Activated B cell treated with CpG ODN at 0.5 μM for 24 hours (primary cell): Measurements from ENCODE around the gene EVC. TPM values are rescaled to one million over a fixed set of nuclear protein-coding genes. Genes with fewer than 3 reads are reported as not detected.

ENCODE experiments used
- ATAC-seq: fragments of 200-7000 bp; cut with Tn5 transposase; one replicate; pipeline ENCODE4 v1.10.0; 2021; ENCODE audit warnings: low read depth, mild to moderate bottlenecking, moderate library complexity
- CTCF ChIA-PET: fragments of 350-600 bp; sonication (Branson Sonifier 250); formaldehyde crosslinking; loops from one replicate; lab custom pipeline; 2021; ENCODE audit warnings: antibody characterized with exemption; lab: Charles Lee
- POLR2A ChIA-PET: fragments of 350-600 bp; sonication (Branson Sonifier 250); formaldehyde crosslinking; loops from one replicate; lab custom pipeline; 2021; ENCODE audit warnings: antibody characterized with exemption; lab: Charles Lee
- DNase-seq: peaks from one replicate; pipeline ENCODE4 v3.0.0; 2022
- H3K27ac Mint-ChIP-seq: one replicate; pipeline ENCODE4 v1.8.0; 2020; ENCODE audit warnings: mixed read lengths
- H3K27me3 Mint-ChIP-seq: one replicate; pipeline ENCODE4 v1.8.0; 2021; ENCODE audit warnings: mixed read lengths
- H3K36me3 Mint-ChIP-seq: one replicate; pipeline ENCODE4 v1.8.0; 2021; ENCODE audit warnings: low read depth, mixed read lengths
- H3K4me1 Mint-ChIP-seq: one replicate; pipeline ENCODE4 v1.8.0; 2021; ENCODE audit warnings: mixed read lengths
- H3K4me3 Mint-ChIP-seq: one replicate; pipeline ENCODE4 v1.8.0; 2020; ENCODE audit warnings: mild to moderate bottlenecking, mixed read lengths
- H3K9me3 Mint-ChIP-seq: one replicate; pipeline ENCODE4 v1.8.0; 2020; ENCODE audit warnings: mixed read lengths
- intact Hi-C: fragments of 100-400 bp; cut with micrococcal nuclease; formaldehyde crosslinking; loops from one replicate; pipeline ENCODE4 v1.15.1; 2024
- total RNA-seq: library from RNA; stranded (reverse); gene quantifications from 2 replicates; pipeline ENCODE4 v1.2.3, GENCODE V29; 2022
- TF ChIP-seq, protein P1 (sequence below): fragments of 200-600 bp; IDR thresholded peaks from one replicate; pipeline ENCODE4 v1.8.0; 2022; ENCODE audit warnings: antibody characterized with exemption, mild to moderate bottlenecking

The EVC gene
- total RNA-seq, 1 donor from 2014 or later: 0.16 TPM

GRCh38 chr4:5785806-5786680, 75.0 kb downstream of the EVC start:
- Mint-ChIP-seq H3K4me1 (no peaks in the 10 kb centered on the region), H3K9me3 (peaks cover 6% of the 10 kb centered on the region), H3K27ac (no peak overlapping the region), H3K4me3 (no peak overlapping the region), H3K27me3 (no peaks in the 10 kb centered on the region), H3K36me3 (no peaks in the 10 kb centered on the region)
- ChIA-PET POLR2A (no interaction called here), CTCF (no interaction called here)
- ATAC-seq (no peak), DNase-seq (no peak)
- intact Hi-C loops: no loop called here
- TF ChIP-seq, protein P1, sequence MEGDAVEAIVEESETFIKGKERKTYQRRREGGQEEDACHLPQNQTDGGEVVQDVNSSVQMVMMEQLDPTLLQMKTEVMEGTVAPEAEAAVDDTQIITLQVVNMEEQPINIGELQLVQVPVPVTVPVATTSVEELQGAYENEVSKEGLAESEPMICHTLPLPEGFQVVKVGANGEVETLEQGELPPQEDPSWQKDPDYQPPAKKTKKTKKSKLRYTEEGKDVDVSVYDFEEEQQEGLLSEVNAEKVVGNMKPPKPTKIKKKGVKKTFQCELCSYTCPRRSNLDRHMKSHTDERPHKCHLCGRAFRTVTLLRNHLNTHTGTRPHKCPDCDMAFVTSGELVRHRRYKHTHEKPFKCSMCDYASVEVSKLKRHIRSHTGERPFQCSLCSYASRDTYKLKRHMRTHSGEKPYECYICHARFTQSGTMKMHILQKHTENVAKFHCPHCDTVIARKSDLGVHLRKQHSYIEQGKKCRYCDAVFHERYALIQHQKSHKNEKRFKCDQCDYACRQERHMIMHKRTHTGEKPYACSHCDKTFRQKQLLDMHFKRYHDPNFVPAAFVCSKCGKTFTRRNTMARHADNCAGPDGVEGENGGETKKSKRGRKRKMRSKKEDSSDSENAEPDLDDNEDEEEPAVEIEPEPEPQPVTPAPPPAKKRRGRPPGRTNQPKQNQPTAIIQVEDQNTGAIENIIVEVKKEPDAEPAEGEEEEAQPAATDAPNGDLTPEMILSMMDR: no peak

DNA sequence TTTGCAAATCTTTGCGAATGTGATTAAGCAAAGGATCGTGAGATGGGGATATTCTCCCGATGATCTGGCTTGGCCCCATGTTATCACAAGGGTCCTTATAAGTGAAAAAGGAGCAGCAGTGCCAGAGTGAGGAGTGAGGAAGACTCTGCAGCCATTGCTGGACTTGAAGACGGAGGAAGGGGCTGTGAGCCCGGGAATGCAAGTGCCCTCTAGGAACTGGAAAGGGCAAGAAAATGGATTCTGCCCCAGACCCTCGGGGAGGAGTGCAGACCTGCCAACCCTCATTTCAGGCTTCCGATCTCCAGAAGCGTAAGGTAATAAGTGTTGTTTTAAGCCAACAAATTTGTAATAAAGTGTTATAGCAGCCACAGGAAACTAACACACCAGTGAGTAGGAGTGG, 76.3 kb downstream of the EVC start:
- no peak for DNase-seq
- Mint-ChIP-seq H3K4me3 (no peak overlapping the region), H3K36me3 (no peaks in the 10 kb centered on the region), H3K9me3 (peaks cover 6% of the 10 kb centered on the region), H3K4me1 (no peaks in the 10 kb centered on the region), H3K27me3 (no peaks in the 10 kb centered on the region), H3K27ac (no peak overlapping the region)
- CTCF ChIA-PET: no interaction called here
- TF ChIP-seq, protein P1: no peak
- intact Hi-C loops: no loop called here
- ATAC-seq: no peak
- POLR2A ChIA-PET: no interaction called here

DNA sequence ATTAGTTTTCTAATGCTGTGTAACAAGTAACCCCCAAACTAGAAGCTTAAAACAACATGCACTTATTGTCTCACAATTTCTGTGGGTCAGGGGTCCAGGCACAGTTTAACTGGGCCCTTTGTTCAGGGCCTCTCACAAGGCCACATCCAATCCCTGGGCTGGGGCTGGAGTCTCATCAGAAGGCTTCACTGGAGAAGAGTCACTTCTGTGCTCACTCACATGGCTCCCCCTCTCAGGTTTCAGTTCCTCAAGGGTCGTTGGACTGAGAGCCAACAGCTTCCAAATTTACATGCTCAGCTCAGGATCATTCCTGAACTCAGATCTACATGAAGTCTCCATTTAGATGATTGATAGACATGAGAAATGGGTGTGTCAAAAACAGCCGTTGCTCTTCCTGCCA, 77.1 kb downstream of the EVC start:
- intact Hi-C loops: no loop called here
- CTCF ChIA-PET: no interaction called here
- Mint-ChIP-seq H3K36me3 (no peaks in the 10 kb centered on the region), H3K4me1 (no peaks in the 10 kb centered on the region), H3K27me3 (no peaks in the 10 kb centered on the region), H3K4me3 (no peak overlapping the region), H3K27ac (no peak overlapping the region), H3K9me3 (peaks cover 6% of the 10 kb centered on the region)
- TF ChIP-seq, protein P1: no peak
- POLR2A ChIA-PET: no interaction called here
- DNase-seq (no peak), ATAC-seq (no peak)

- H3K27me3 Mint-ChIP-seq: no peaks in the 10 kb centered on the region
- H3K4me3 Mint-ChIP-seq: no peak overlapping the region
- no peaks in the 10 kb centered on the region for H3K36me3 Mint-ChIP-seq
- H3K27ac Mint-ChIP-seq: no peak overlapping the region
- TF ChIP-seq, protein P1: no peak
- DNase-seq: no peak
- H3K4me1 Mint-ChIP-seq: no peaks in the 10 kb centered on the region
- ChIA-PET CTCF (no interaction called here), POLR2A (no interaction called here)
- intact Hi-C loops: no loop called here
- H3K9me3 Mint-ChIP-seq: peaks cover 6% of the 10 kb centered on the region
- ATAC-seq: no peak
These were observed 78.1 kb downstream of the EVC start for GRCh38 chr4:5789141-5789540.

- TF ChIP-seq, protein P1: no peak
- CTCF ChIA-PET: no interaction called here
- intact Hi-C loops: no loop called here
- H3K4me1 Mint-ChIP-seq: no peaks in the 10 kb centered on the region
- ATAC-seq (no peak), DNase-seq (no peak)
- no peaks in the 10 kb centered on the region for H3K36me3 Mint-ChIP-seq
- H3K4me3 Mint-ChIP-seq: no peak overlapping the region
- no peaks in the 10 kb centered on the region for H3K27me3 Mint-ChIP-seq
- H3K27ac Mint-ChIP-seq: no peak overlapping the region
- POLR2A ChIA-PET: no interaction called here
- H3K9me3 Mint-ChIP-seq: peaks cover 6% of the 10 kb centered on the region
These were observed 79.5 kb downstream of the EVC start for GRCh38 chr4:5790546-5790857.
